ENCODE data around the gene ZNF468.
"Not testable (repeated sequence)": the region's sequence is repeated elsewhere in the genome, so short reads cannot be mapped to it uniquely, and the experiment has no call there.

DNA sequence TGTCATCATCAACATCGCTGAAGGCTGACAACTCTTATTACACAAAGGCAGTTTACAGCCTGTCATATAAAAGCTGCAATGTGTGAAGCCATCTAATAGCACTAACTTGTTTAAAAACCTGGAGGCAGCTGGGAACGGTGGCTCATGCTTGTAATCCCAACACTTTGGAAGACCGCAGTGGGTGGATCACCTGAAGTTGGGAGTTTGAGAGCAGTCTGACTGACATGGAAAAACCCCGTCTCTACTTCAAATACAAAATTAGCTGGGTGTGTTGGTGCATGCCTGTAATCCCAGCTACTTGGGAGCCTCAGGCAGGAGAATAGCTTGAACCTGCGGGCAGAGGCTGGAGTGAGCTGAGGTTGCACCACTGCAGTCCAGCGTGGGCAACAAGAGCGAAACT is 27.6 kb downstream of the ZNF468 start:
- not testable (repeated sequence) for TF ChIP-seq CTCF (IDR thresholded peaks at IDR 0.05); POLR2A (IDR thresholded peaks at IDR 0.05; ENCODE audit: low read length); HMGXB4 (CRISPR knock-in tag; IDR thresholded peaks at IDR 0.05; ENCODE audit: borderline replicate concordance); KDM5A (IDR thresholded peaks at IDR 0.05); HDAC2 (IDR thresholded peaks at IDR 0.05); EP300 (IDR thresholded peaks at IDR 0.05); JUN (IDR thresholded peaks at IDR 0.05); JUNB (IDR thresholded peaks at IDR 0.05); MAFK (IDR thresholded peaks at IDR 0.05; ENCODE audit: partially characterized antibody); RCOR1 (IDR thresholded peaks at IDR 0.05; ENCODE audit: low read depth, low read length); ZFP36 (IDR thresholded peaks at IDR 0.05; ENCODE audit: borderline replicate concordance, partially characterized antibody); MAX (IDR thresholded peaks at IDR 0.05)
